ENCODE results near the gene KIT.

The KIT gene

DNA sequence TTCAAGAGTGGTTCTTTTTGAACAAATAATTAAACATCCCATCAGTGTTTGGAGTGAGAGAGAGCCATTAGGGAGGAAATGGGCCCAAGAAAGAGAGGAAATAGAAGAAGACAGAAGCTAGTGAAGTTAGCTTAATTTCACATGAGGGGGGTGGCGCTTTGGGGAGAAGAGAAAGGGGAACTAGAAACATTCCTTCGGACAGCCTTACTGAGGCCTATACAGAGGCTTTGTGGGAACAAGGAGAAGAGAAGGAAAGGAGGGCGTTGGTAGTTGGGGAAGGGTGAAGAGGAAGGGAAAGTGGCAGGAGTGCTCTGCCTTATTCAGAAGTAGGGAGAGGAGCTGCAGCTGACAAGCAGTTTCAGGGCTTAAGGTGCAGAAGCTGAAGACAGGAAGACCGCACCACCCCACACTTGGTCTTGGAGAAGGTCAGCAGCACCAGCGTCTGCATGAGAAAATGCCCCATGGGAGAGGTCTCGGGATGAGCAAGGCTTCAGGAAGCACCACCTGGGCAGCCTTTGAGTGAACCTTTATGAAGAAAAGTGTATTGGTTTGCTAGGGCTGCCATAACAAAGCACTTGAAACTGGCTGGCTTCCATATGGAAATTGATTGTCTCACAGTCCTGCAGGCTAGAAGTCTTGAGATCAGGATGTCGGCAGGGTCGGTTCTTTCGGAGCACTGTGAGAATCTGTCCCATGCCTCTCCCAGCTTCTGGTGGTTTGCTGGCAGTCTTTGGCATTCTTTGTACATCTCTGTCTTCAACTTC is 85.1 kb downstream of the KIT start:
- TF ChIP-seq, protein P1, sequence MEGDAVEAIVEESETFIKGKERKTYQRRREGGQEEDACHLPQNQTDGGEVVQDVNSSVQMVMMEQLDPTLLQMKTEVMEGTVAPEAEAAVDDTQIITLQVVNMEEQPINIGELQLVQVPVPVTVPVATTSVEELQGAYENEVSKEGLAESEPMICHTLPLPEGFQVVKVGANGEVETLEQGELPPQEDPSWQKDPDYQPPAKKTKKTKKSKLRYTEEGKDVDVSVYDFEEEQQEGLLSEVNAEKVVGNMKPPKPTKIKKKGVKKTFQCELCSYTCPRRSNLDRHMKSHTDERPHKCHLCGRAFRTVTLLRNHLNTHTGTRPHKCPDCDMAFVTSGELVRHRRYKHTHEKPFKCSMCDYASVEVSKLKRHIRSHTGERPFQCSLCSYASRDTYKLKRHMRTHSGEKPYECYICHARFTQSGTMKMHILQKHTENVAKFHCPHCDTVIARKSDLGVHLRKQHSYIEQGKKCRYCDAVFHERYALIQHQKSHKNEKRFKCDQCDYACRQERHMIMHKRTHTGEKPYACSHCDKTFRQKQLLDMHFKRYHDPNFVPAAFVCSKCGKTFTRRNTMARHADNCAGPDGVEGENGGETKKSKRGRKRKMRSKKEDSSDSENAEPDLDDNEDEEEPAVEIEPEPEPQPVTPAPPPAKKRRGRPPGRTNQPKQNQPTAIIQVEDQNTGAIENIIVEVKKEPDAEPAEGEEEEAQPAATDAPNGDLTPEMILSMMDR (IDR thresholded peaks at IDR 0.05): no peak

DNA sequence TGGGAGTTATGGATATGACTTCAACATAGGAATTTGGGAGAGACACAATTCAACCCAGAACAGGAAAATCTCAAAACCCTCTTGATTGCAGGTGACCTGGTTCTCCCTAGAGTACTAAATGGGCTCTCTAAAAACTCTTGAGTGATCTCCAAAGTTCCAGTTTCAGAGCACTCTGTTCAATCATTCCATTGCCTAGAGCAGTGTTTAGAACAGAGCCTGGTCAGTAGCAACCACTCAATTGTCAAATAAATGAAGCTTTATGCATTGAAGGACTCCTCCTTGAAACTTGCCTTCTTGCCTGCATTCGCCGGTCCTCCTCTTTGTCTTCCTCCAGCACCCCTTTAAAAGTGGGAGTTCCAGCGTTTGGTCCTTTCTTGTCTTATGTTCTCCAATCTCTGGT is 85.8 kb downstream of the KIT start:
- TF ChIP-seq, protein P1 (IDR thresholded peaks at IDR 0.05): no peak

DNA sequence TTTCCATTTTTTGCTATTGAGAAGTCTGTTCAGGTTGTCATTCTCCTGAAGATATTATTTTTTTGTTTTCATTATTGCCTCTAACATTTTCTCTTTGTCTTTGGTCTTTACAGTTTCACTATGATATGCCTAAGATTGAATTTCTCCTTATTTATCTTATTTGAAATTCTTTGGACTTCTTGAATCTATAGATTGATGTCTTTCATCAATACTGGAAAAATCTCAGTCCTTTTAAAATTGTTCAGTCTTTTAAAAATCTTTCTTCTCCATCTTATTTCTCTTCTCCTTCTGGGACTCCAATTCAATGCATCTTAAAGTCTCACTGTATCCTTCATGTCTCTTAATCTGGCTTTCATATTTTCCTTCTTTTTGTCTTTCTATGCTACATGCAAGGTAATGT is 86.7 kb downstream of the KIT start:
- TF ChIP-seq, protein P1 (IDR thresholded peaks at IDR 0.05): no peak

DNA sequence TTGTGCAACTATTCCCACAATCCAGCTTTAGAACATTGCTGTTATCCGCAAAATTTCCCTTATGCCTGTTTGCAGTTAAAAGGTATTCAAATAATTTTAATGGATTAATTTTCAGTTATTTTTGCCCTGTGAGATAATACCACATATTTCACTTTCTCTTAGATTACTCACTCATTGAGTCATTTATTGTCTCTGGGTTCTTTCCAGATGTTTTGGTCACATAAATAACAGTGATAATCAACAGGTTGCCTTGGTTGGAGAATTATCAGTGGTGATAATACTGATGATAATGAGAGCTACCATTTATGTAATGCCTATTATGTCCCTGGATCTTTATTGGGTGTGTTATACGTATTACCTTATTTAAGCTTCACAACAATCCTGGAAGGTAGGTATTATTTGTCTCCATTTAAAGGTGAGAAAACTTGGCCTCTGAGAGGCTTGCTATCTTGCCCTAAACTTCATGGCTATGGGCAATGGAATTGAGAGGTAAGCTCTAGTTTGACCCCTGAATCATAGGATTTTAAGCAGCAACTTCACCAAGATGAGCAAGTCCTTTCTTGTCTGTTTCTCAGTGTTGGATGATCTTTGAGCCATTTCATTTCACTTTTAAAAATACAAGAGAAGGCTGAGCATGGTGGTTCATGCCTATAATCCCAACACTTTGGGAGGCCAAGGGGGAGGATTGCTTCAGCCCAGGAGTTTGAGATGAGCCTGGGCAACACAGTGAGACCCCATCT is 87.4 kb downstream of the KIT start:
- TF ChIP-seq, protein P1 (IDR thresholded peaks at IDR 0.05): no peak

DNA sequence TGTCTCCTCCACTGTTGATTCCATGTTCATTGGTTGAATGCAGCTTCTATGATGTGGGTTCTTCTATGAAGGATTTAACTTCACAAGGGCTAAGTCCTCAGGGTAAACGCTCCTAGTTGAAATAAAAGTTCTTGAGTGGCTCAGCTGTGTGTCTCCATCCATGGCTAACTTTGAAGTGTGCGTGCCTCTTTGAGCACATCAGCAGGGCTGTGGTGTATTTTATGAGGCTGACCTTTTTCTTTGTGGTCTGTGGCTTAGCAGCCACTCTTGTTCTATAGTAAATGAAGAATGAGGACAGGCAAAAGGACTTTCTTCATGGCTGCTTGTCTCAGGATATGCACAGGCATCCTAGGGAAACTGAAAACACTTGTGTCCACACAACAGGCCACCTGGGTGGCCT is 88.5 kb downstream of the KIT start:
- TF ChIP-seq, protein P1 (IDR thresholded peaks at IDR 0.05): no peak

DNA sequence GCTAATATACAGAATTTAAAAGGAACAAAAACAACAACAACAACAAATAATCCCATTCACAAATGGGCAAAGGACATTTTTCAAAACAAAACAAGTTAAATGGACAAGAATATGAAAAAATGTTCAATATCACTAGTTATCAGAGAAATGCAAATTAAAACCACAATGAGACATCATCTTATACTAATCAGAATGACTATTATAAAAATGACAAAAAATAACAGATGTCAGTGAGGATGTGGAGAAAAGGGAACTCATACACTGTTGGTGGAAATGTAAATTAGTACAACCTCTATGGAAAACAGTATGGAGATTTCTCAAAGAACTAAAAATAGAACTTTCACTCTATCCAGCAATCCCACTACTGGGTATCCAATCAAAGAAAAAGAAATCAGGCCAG is 92.6 kb downstream of the KIT start:
- TF ChIP-seq, protein P1 (IDR thresholded peaks at IDR 0.05): no peak

DNA sequence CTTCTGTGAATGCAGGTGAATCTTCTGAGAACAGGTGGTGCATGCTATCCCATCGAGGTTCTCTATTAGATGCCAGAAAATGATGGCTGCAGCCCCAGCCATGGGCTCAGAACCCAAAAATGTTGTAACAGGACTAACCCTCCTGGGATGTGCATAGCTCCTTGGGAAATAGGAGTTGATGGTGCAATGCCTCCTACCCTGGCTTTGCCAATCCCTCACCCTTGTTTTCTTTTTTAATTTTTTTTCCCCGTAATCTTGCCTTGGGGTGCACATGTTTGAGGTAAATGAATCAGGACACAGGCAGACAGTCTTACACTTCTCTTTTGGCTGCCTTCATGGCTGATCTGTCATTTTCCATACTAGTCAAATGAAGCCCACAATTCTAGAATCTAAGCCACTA is 96.6 kb downstream of the KIT start:
- TF ChIP-seq, protein P1 (IDR thresholded peaks at IDR 0.05): no peak

All from LNCAP (cell line).